ENCODE data around the gene LCNL1. TPM values are rescaled to one million over a fixed set of nuclear protein-coding genes. Genes with fewer than 3 reads are reported as not detected.

The LCNL1 gene
- total and polyA plus RNA-seq, 10 of the 15 experiments (the other 5 are each of a cell fraction or from before 2014, with no cell fraction given), result not detected

GRCh38 chr9:137027369-137028262, 44.8 kb downstream of the LCNL1 start, which contains the start of gene ABCA2 (continued):
- TF ChIP-seq REST (IDR thresholded peaks at IDR 0.05; ENCODE audit: low read depth, low read length) (no peak), KLF5 (IDR thresholded peaks at IDR 0.05; ENCODE audit: partially characterized antibody) (no peak)

- intact Hi-C loops (cut with micrococcal nuclease; ENCODE audit: unreplicated experiment), result no loop called here
- H3K4me2 ChIP-seq (ENCODE audit: control insufficient read depth, insufficient read depth), result peak overlapping the region; percentile 77
- H3K27ac ChIP-seq (ENCODE audit: control insufficient read depth, insufficient read depth), result no peak overlapping the region
- RAD21 ChIA-PET (ENCODE audit: unreplicated experiment), result interaction anchor here (1.2 to 2.1 kb wide), 8 partner anchors 18 to 262 kb away, joined by 3 to 23 read pairs (median 4); partner anchors contain the start of gene AJM1
- H4K20me1 ChIP-seq (ENCODE audit: control insufficient read depth, insufficient read depth), result no peaks in the 10 kb centered on the region
- peaks cover 40% of the 10 kb centered on the region for H3K4me1 ChIP-seq (ENCODE audit: control insufficient read depth, insufficient read depth, low read length)
- CTCF ChIA-PET, result interaction anchor here (0.7 to 4.7 kb wide), 42 partner anchors 10 to 263 kb away, joined by 3 to 65 read pairs (median 5); partner anchors contain the start of genes AJM1, C8G, CLIC3 and MAN1B1
- peak; percentile 51 for ATAC-seq
- POLR2A ChIA-PET, result interaction anchor here (0.5 to 1.0 kb wide), 2 partner anchors 36 to 142 kb away, joined by 4 read pairs; partner anchors contain the start of genes PAXX and TRAF2
- H3K9ac ChIP-seq (ENCODE audit: control insufficient read depth, insufficient read depth, low read length), result no peak overlapping the region
- no peaks in the 10 kb centered on the region for H3K9me3 ChIP-seq (replicated peaks; ENCODE audit: control insufficient read depth, insufficient read depth, low read length)
- H3K36me3 ChIP-seq (ENCODE audit: control insufficient read depth in 2 of 2, insufficient read depth in 2 of 2, low read length in 1 of 2), result no peaks in the 10 kb centered on the region
- under 1% methylated on average over 74 of the region's 98 CpGs for WGBS (ENCODE audit: insufficient coverage, insufficient replicate concordance, low lambda C conversion rate, missing lambda C conversion rate)
- H3K27me3 ChIP-seq (replicated peaks in 1 of 2; ENCODE audit: control insufficient read depth in 2 of 2, insufficient read depth in 2 of 2, low read length in 1 of 2), result peaks cover 0 to 2% of the 10 kb centered on the region in 2 experiments; a peak in 2 of 4 replicates
- H3K79me2 ChIP-seq (ENCODE audit: control insufficient read depth, insufficient read depth, low read length), result no peaks in the 10 kb centered on the region
- DNase-seq (ENCODE audit: low read depth, low spot score), result no peak
- peak overlapping the region; percentile 34; the same call in 1 of the 2 replicates for H2AFZ ChIP-seq (ENCODE audit: control insufficient read depth, low read depth, low read length)
- SMC1A ChIA-PET (ENCODE audit: uncharacterized antibody, unreplicated experiment), result interaction anchor here (1.3 to 2.1 kb wide), 3 partner anchors 40 to 80 kb away, joined by 4 to 14 read pairs (median 6); no protein-coding TSS in a partner anchor
- H3K4me3 ChIP-seq, result peak overlapping the region; percentile 68
- in situ Hi-C loops (cut with MboI), result no loop called here
- BruUV-seq (replicated peaks), result no TSS peak
- no peak for FAIRE-seq
- TF ChIP-seq NR2C2 (IDR thresholded peaks at IDR 0.05; ENCODE audit: borderline replicate concordance, control insufficient read depth, insufficient read length, low read depth) (no peak), MEF2B (IDR thresholded peaks at IDR 0.05; ENCODE audit: partially characterized antibody, poor library complexity, severe bottlenecking) (no peak), NR2C1 (IDR thresholded peaks at IDR 0.05) (no peak), HDAC6 (IDR thresholded peaks at IDR 0.05; ENCODE audit: unreplicated experiment) (no peak), EED (IDR thresholded peaks at IDR 0.05; ENCODE audit: low read depth) (no peak), HDGF (IDR thresholded peaks at IDR 0.05) (no peak), CEBPB (IDR thresholded peaks at IDR 0.05; ENCODE audit: borderline replicate concordance in 1 of 2, low read depth in 2 of 2, low read length in 2 of 2) (no peak), HDAC2 (IDR thresholded peaks at IDR 0.05) (no peak), DPF2 (IDR thresholded peaks at IDR 0.05) (0 out of 2 replicates have a peak, but pooled peaks have one; percentile 25), POLR2AphosphoS2 (IDR thresholded peaks at IDR 0.05; ENCODE audit: low read depth, low read length) (no peak), JUND (IDR thresholded peaks at IDR 0.05; ENCODE audit: low read depth, low read length) (no peak), STAT3 (IDR thresholded peaks at IDR 0.05; ENCODE audit: low read depth, low read length) (no peak), ZNF207 (IDR thresholded peaks at IDR 0.05; ENCODE audit: borderline replicate concordance) (no peak)
These were observed 45.7 kb downstream of the LCNL1 start for GRCh38 chr9:137028263-137029057.
